ENCODE results near the gene ACAA2.
"Not testable (repeated sequence)": the region's sequence is repeated elsewhere in the genome, so short reads cannot be mapped to it uniquely, and the experiment has no call there.

ACAA2 gene

DNA sequence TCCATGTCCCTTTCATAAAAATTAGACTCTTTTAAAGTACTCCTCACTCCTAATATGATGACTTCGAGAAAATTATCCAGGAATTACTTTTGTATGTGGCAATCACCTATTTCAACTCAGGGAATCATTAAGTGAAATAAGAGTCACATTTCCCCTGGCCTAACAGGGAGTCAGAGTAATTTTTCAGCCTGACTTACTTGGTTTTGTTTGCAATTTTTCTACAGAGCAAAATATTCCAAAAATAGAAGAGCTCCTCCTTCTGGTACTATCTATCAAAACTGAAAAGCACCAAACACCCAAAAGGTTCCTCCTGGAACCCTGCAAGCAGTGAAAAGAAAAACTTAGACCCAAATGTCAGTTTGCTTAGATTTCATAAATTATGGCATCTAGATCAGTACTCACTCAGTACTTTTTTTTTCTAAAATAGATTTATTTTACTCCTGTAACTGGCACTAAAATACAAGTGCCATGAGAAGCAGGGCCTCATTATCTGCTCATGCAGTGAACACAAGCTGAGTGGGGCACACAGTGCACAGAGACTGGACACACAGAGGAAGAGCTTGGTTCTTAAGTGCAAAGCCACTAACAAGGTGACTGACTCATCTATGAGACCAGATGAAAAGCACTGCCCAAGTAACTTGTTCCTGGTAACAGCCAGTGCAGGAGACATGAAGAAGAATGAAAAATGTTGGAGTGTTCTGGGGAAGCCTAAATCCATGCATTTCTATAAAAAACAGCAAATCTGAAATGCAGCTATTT, 28.7 kb downstream of the ACAA2 start:
- H3K36me3 ChIP-seq = peaks cover 45 to 81% (median 63%) of the 10 kb centered on the region in 3 donors
- TF ChIP-seq, protein P1, sequence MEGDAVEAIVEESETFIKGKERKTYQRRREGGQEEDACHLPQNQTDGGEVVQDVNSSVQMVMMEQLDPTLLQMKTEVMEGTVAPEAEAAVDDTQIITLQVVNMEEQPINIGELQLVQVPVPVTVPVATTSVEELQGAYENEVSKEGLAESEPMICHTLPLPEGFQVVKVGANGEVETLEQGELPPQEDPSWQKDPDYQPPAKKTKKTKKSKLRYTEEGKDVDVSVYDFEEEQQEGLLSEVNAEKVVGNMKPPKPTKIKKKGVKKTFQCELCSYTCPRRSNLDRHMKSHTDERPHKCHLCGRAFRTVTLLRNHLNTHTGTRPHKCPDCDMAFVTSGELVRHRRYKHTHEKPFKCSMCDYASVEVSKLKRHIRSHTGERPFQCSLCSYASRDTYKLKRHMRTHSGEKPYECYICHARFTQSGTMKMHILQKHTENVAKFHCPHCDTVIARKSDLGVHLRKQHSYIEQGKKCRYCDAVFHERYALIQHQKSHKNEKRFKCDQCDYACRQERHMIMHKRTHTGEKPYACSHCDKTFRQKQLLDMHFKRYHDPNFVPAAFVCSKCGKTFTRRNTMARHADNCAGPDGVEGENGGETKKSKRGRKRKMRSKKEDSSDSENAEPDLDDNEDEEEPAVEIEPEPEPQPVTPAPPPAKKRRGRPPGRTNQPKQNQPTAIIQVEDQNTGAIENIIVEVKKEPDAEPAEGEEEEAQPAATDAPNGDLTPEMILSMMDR (IDR thresholded peaks at IDR 0.05) = no peak
- no peak overlapping the region for H3K4me3 ChIP-seq
- intact Hi-C loops (cut with DNase I; ENCODE audit: low total_unique reads) = no loop called here
- no peaks in the 10 kb centered on the region for H3K27me3 ChIP-seq
- no peak overlapping the region for H3K27ac ChIP-seq
- no peak for DNase-seq
- no peaks in the 10 kb centered on the region for H3K4me1 ChIP-seq
- H3K9me3 ChIP-seq = no peaks in the 10 kb centered on the region

DNA sequence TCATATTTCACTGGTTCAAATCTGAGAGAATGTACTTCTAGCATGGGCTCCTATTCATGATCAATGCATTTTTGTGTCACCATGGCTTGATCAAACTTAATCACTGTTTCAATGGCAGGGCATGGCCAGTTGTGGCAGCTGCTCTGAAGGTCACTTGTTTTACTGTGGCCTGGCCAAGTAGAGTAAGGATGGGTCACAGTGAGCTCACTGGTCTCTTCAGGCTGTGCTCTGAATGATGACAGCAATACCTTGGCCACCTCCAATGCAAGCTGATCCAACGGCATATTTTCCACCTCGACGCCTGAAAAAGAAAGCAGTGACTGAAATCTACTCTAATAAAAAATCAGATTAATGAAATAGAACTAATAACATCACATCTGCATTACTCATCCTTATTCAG, 29.7 kb downstream of the ACAA2 start:
- H3K4me1 ChIP-seq; DNase-seq; H3K9me3 ChIP-seq; H3K4me3 ChIP-seq; H3K27me3 ChIP-seq; H3K27ac ChIP-seq; intact Hi-C loops (cut with DNase I; ENCODE audit: low total_unique reads): not testable (repeated sequence)
- peaks cover 47 to 81% (median 64%) of the 10 kb centered on the region in 3 donors for H3K36me3 ChIP-seq

DNA sequence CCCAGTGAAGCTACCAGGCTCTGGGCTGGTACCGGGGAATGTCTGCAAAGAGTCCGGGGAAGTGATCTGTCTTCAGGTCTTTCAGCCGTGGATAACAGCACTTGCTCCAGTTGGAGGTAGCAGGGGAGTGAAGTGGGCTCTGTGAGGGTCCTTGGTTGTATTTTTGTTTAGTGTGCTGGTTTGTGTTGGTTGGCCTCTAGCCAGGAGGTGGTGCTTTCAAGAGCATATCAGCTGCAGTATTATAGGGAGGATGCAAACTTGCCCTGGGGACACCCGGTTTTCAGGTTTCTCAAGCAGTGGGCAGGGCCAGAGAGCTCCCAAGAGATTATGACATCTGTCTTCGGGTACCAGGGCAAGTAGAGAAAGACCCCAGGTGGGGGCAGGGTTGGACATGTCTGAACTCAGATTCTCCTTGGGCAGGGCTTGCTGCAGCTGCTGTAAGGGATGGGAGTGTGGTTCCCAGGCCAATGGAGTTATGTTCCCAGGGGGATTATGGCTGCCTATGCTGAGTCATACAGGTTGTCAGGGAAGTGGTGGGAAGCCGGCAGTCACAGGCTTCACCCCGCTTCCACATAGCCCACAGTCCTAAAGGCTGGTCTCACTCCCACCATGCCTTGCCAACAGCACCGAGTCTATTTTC, 34.4 kb downstream of the ACAA2 start:
- TF ChIP-seq, protein P1 (IDR thresholded peaks at IDR 0.05) = no peak
- Histone ChIP-seq H3K27me3 (no peaks in the 10 kb centered on the region), H3K9me3 (peaks cover 0 to 26% (median 12%) of the 10 kb centered on the region in 3 donors), H3K27ac (no peak overlapping the region), H3K4me3 (no peak overlapping the region), H3K36me3 (peaks cover 40 to 54% (median 44%) of the 10 kb centered on the region in 3 donors), H3K4me1 (no peaks in the 10 kb centered on the region)
- intact Hi-C loops (cut with DNase I; ENCODE audit: low total_unique reads) = no loop called here
- DNase-seq = no peak

DNA sequence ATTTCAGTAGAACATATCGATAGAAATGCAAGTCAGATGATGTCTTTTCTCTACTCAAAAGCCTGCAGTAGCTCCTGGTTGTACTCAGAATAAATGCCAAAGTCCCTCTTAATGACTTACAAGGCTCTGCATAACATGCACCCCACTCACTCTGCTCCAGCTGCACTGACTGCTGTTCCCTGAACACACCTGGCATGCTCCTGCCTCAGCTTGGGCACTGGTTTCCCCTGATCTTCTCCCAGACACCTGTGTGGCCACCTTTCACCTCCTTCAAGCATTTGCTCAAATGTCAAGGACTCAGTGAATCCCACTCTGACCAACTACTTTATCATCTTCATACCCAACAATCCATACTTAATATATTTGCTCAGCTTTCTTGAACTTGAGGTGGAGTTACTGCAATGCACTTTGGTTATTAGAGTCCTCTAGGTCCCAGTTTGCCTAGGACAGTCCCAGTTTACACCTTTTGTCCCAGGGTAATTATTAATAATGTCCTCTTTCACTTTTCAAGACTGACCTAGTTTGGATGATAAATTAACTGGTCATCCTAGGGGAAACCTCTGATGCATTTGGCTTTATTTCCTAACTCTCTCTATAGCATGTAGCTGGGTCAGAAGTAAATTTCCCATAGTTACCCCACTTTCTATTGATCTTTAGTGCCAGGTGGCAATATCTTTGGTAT, 44.1 kb downstream of the ACAA2 start:
- no peaks in the 10 kb centered on the region for H3K27me3 ChIP-seq
- intact Hi-C loops (cut with DNase I; ENCODE audit: low total_unique reads) = no loop called here
- no peaks in the 10 kb centered on the region for H3K4me1 ChIP-seq
- no peaks in the 10 kb centered on the region for H3K36me3 ChIP-seq
- no peak overlapping the region for H3K4me3 ChIP-seq
- DNase-seq = peak in 1 of 2 donors; percentile 31
- TF ChIP-seq, protein P1 (IDR thresholded peaks at IDR 0.05) = no peak
- H3K9me3 ChIP-seq = no peaks in the 10 kb centered on the region
- no peak overlapping the region for H3K27ac ChIP-seq

DNA sequence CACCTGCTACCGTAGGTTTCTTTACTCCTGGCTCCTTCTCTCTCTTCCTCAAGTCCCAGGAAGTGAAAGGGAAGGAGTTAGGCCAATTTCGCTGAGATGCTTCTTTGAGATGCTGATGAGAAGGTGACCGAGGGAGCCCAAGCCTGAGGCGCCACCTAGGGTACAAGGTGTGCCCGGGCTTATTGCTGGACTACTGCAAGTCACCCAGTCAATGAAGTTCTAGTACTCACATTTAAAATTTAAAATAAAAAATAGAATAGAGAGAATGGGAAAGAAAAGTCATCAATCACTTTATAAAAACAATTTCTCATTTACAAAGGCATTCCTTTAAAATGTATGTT, 45.3 kb downstream of the ACAA2 start:
- TF ChIP-seq, protein P1 (IDR thresholded peaks at IDR 0.05) = no peak
- no peak for DNase-seq
- Histone ChIP-seq H3K4me1 (no peaks in the 10 kb centered on the region), H3K27ac (no peak overlapping the region), H3K4me3 (no peak overlapping the region), H3K9me3 (no peaks in the 10 kb centered on the region), H3K36me3 (no peaks in the 10 kb centered on the region), H3K27me3 (no peaks in the 10 kb centered on the region)
- intact Hi-C loops (cut with DNase I; ENCODE audit: low total_unique reads) = no loop called here

Measured in tibial artery (tissue), 4 donors.